ENCODE results near the gene UPP2. TPM values are rescaled to one million over a fixed set of nuclear protein-coding genes. Genes with fewer than 3 reads are reported as not detected.

Gene UPP2
- total RNA-seq, 1 experiment from 2014 or later, result not detected

GRCh38 chr2:158184001-158184400 lies 82.3 kb downstream of the UPP2 start:
- POLR2A ChIA-PET, result no interaction called here
- Mint-ChIP-seq H3K36me3 (no peaks in the 10 kb centered on the region), H3K27ac (no peak overlapping the region), H3K27me3 (ENCODE audit: low read depth) (peaks cover 4% of the 10 kb centered on the region; the same call in 1 of the 2 replicates), H3K4me1 (peaks cover 27% of the 10 kb centered on the region), H3K9me3 (no peaks in the 10 kb centered on the region), H3K4me3 (no peak overlapping the region)
- ATAC-seq (no peak), DNase-seq (ENCODE audit: low spot score) (no peak)
- CTCF ChIA-PET, result interaction anchor here (0.6 kb wide), 1 partner anchor 149 kb away, joined by 3 read pairs; no protein-coding TSS in a partner anchor
- no peak for TF ChIP-seq SMAD3 (CRISPR knock-in tag; IDR thresholded peaks at IDR 0.05; ENCODE audit: borderline replicate concordance)
- no peak for TF ChIP-seq FOXP1 (CRISPR knock-in tag; IDR thresholded peaks at IDR 0.05; ENCODE audit: borderline replicate concordance)
- no peak for TF ChIP-seq NFATC4 (CRISPR knock-in tag; IDR thresholded peaks at IDR 0.05)
- TF ChIP-seq FOXJ3 (CRISPR knock-in tag; IDR thresholded peaks at IDR 0.05; ENCODE audit: borderline replicate concordance), result no peak
- no peak for TF ChIP-seq CDX4 (CRISPR knock-in tag; IDR thresholded peaks at IDR 0.05; ENCODE audit: borderline replicate concordance)
- no peak for TF ChIP-seq ZNF532 (CRISPR knock-in tag; IDR thresholded peaks at IDR 0.05; ENCODE audit: borderline replicate concordance)
- TF ChIP-seq SMAD4 (CRISPR knock-in tag; IDR thresholded peaks at IDR 0.05), result no peak
- TF ChIP-seq NR1H2 (CRISPR knock-in tag; IDR thresholded peaks at IDR 0.05), result no peak
- TF ChIP-seq ETV6 (CRISPR knock-in tag; IDR thresholded peaks at IDR 0.05), result no peak
- TF ChIP-seq CREB1 (CRISPR knock-in tag; IDR thresholded peaks at IDR 0.05), result no peak
- TF ChIP-seq STAT6 (CRISPR knock-in tag; conservative IDR thresholded peaks at IDR 0.05; ENCODE audit: low read depth), result no peak
- no peak for TF ChIP-seq ZNF671 (CRISPR knock-in tag; IDR thresholded peaks at IDR 0.05)
- TF ChIP-seq ARID4B (CRISPR knock-in tag; IDR thresholded peaks at IDR 0.05; ENCODE audit: borderline replicate concordance), result no peak
- no peak for TF ChIP-seq FOXP4 (CRISPR knock-in tag; IDR thresholded peaks at IDR 0.05)
- no peak for TF ChIP-seq ZBTB43 (CRISPR knock-in tag; IDR thresholded peaks at IDR 0.05)
- no peak for TF ChIP-seq NFYB (CRISPR knock-in tag; conservative IDR thresholded peaks at IDR 0.05; ENCODE audit: low read depth)
- no peak for TF ChIP-seq ZBTB21 (CRISPR knock-in tag; IDR thresholded peaks at IDR 0.05; ENCODE audit: borderline replicate concordance)
- no peak for TF ChIP-seq ZNF219 (CRISPR knock-in tag; IDR thresholded peaks at IDR 0.05; ENCODE audit: borderline replicate concordance)
- TF ChIP-seq AR (CRISPR knock-in tag; IDR thresholded peaks at IDR 0.05), result no peak

Data from WTC11 (cell line).